Glutamatergic neuron (in vitro differentiated cells): ENCODE results near the gene RAB10. TPM values are rescaled to one million over a fixed set of nuclear protein-coding genes. Genes with fewer than 3 reads are reported as not detected.

Experiments used
- DNase-seq: peaks from one replicate; pipeline ENCODE4 v3.0.0; 2022
- H3K27ac Mint-ChIP-seq: one replicate; pipeline ENCODE4 v1.8.0; 2020; ENCODE audit warnings: mild to moderate bottlenecking, mixed read lengths, inconsistent platforms; ENCODE audit not compliant: unreplicated experiment
- H3K27me3 Mint-ChIP-seq: one replicate; pipeline ENCODE4 v1.8.0; 2020; ENCODE audit warnings: mild to moderate bottlenecking, moderate library complexity, mixed read lengths, inconsistent platforms; ENCODE audit not compliant: unreplicated experiment
- H3K36me3 Mint-ChIP-seq: one replicate; pipeline ENCODE4 v1.8.0; 2020; ENCODE audit warnings: mild to moderate bottlenecking, mixed read lengths, inconsistent platforms; ENCODE audit not compliant: unreplicated experiment
- H3K4me1 Mint-ChIP-seq: one replicate; pipeline ENCODE4 v1.8.0; 2020; ENCODE audit warnings: mild to moderate bottlenecking, low read depth, mixed read lengths, inconsistent platforms; ENCODE audit not compliant: unreplicated experiment
- H3K4me3 Mint-ChIP-seq: one replicate; pipeline ENCODE4 v1.8.0; 2020; ENCODE audit warnings: mild to moderate bottlenecking, mixed read lengths, inconsistent platforms; ENCODE audit not compliant: unreplicated experiment
- H3K9me3 Mint-ChIP-seq: one replicate; pipeline ENCODE4 v1.8.0; 2020; ENCODE audit warnings: mild to moderate bottlenecking, moderate library complexity, mixed read lengths, inconsistent platforms; ENCODE audit not compliant: unreplicated experiment
- CTCF ChIP-seq: fragments of 200-600 bp; sonication (generic); IDR thresholded peaks from one replicate; pipeline ENCODE4 v1.5.0; 2021; ENCODE audit not compliant: partially characterized antibody, unreplicated experiment
- total RNA-seq: library from RNA; stranded (reverse); fragmentation: NEBNext Ultra II Directional; extraction: Animal tissue kit (Norgen Biotek cat#: 25700); gene quantifications from one replicate; pipeline ENCODE4 v1.2.1, GENCODE V29; 2021; ENCODE audit not compliant: unreplicated experiment

RAB10 gene
- total RNA-seq, 1 donor from 2014 or later, result 168 TPM

- no peak for DNase-seq
- peaks cover 11% of the 10 kb centered on the region for H3K4me1 Mint-ChIP-seq
- no peaks in the 10 kb centered on the region for H3K9me3 Mint-ChIP-seq
- no peaks in the 10 kb centered on the region for H3K36me3 Mint-ChIP-seq
- TF ChIP-seq CTCF, result no peak
- no peak overlapping the region for H3K27ac Mint-ChIP-seq
- H3K27me3 Mint-ChIP-seq, result no peaks in the 10 kb centered on the region
- no peak overlapping the region for H3K4me3 Mint-ChIP-seq
Observed at GRCh38 chr2:26048791-26049190, 14.9 kb downstream of the RAB10 start.

- DNase-seq, result no peak
- Mint-ChIP-seq H3K27ac (peak overlapping the region; percentile 40), H3K27me3 (no peaks in the 10 kb centered on the region), H3K4me1 (peaks cover 5% of the 10 kb centered on the region), H3K9me3 (no peaks in the 10 kb centered on the region), H3K4me3 (no peak overlapping the region), H3K36me3 (no peaks in the 10 kb centered on the region)
- TF ChIP-seq CTCF, result no peak
Observed at GRCh38 chr2:26049641-26050040, 15.8 kb downstream of the RAB10 start.

GRCh38 chr2:26052740-26053139 is 18.9 kb downstream of the RAB10 start:
- Mint-ChIP-seq H3K4me1 (peaks cover 6% of the 10 kb centered on the region), H3K27ac (no peak overlapping the region), H3K4me3 (no peak overlapping the region), H3K9me3 (no peaks in the 10 kb centered on the region), H3K36me3 (no peaks in the 10 kb centered on the region), H3K27me3 (no peaks in the 10 kb centered on the region)
- no peak for DNase-seq
- no peak for TF ChIP-seq CTCF

GRCh38 chr2:26054598-26055348 is 20.9 kb downstream of the RAB10 start:
- DNase-seq, result no peak
- Mint-ChIP-seq H3K9me3 (peaks cover 4% of the 10 kb centered on the region), H3K36me3 (no peaks in the 10 kb centered on the region), H3K27me3 (no peaks in the 10 kb centered on the region), H3K27ac (no peak overlapping the region), H3K4me1 (peaks cover 7% of the 10 kb centered on the region), H3K4me3 (no peak overlapping the region)
- no peak for TF ChIP-seq CTCF

- no peak for DNase-seq
- no peak overlapping the region for H3K27ac Mint-ChIP-seq
- H3K36me3 Mint-ChIP-seq, result no peaks in the 10 kb centered on the region
- TF ChIP-seq CTCF, result no peak
- H3K4me3 Mint-ChIP-seq, result no peak overlapping the region
- H3K4me1 Mint-ChIP-seq, result peaks cover 8% of the 10 kb centered on the region
- no peaks in the 10 kb centered on the region for H3K27me3 Mint-ChIP-seq
- peaks cover 4% of the 10 kb centered on the region for H3K9me3 Mint-ChIP-seq
Observed at GRCh38 chr2:26058390-26058789, 24.5 kb downstream of the RAB10 start.
